A673 (cell line): ENCODE measurements around the gene PDE10A. TPM values are rescaled to one million over a fixed set of nuclear protein-coding genes. Genes with fewer than 3 reads are reported as not detected.

Experiments used
- BruUV-seq: library from RNA; stranded (reverse); fragments of 400-500 nt; replicated peaks from 2 replicates; lab custom pipeline; 2021; lab: Mats Ljungman, UMichigan
- CTCF ChIA-PET: fragments of 300-600 bp; sonication (Branson Sonifier 250); formaldehyde crosslinking; loops from one replicate; lab custom pipeline; 2022; ENCODE audit warnings: antibody characterized with exemption; lab: Charles Lee
- POLR2A ChIA-PET: fragments of 300-600 bp; sonication (Branson Sonifier 250); formaldehyde crosslinking; loops from one replicate; lab custom pipeline; 2022; ENCODE audit warnings: antibody characterized with exemption; ENCODE audit not compliant: low non-redundant PET; lab: Charles Lee
- DNase-seq: peaks from one replicate; pipeline ENCODE4 v3.0.0-alpha.2; 2015; ENCODE audit warnings: low spot score
- H3K27ac ChIP-seq: fragments of 200-600 bp; sonication (generic); 2 replicates; pipeline ENCODE4 v1.5.1; 2016; ENCODE audit warnings: mixed run types, low read depth, mild to moderate bottlenecking, mixed read lengths, antibody characterized with exemption, low read length; ENCODE audit not compliant: poor library complexity, severe bottlenecking
- H3K27me3 ChIP-seq: fragments of 200-600 bp; sonication (generic); replicated peaks from 2 replicates; pipeline ENCODE4 v1.6.1; 2017; ENCODE audit warnings: mixed run types, low read depth, mild to moderate bottlenecking, mixed read lengths, antibody characterized with exemption, low read length; ENCODE audit not compliant: insufficient read depth, poor library complexity
- H3K36me3 ChIP-seq: fragments of 200-600 bp; sonication (generic); 2 replicates; pipeline ENCODE4 v1.6.1; 2016; ENCODE audit warnings: mixed run types, mild to moderate bottlenecking, mixed read lengths, antibody characterized with exemption, low read length; ENCODE audit not compliant: insufficient read depth, poor library complexity, severe bottlenecking
- H3K4me1 ChIP-seq: fragments of 200-600 bp; sonication (generic); 2 replicates; pipeline ENCODE4 v1.6.1; 2017; ENCODE audit warnings: mixed run types, mild to moderate bottlenecking, mixed read lengths, antibody characterized with exemption, low read length; ENCODE audit not compliant: insufficient read depth, poor library complexity, severe bottlenecking
- H3K4me3 ChIP-seq: fragments of 200-600 bp; sonication (generic); 2 replicates; pipeline ENCODE4 v1.5.1; 2016; ENCODE audit warnings: low read depth, mixed run types, mild to moderate bottlenecking, mixed read lengths, low read length; ENCODE audit not compliant: poor library complexity, severe bottlenecking
- H3K9me3 ChIP-seq: fragments of 200-600 bp; sonication (generic); 2 replicates; pipeline ENCODE4 v1.6.1; 2016; ENCODE audit warnings: mixed run types, low read depth, mild to moderate bottlenecking, mixed read lengths, antibody characterized with exemption, low read length; ENCODE audit not compliant: poor library complexity, severe bottlenecking
- EZH2 ChIP-seq: fragments of 200-600 bp; sonication (generic); IDR thresholded peaks from 2 replicates; pipeline ENCODE4 v1.6.1; 2017; ENCODE audit warnings: borderline replicate concordance, low read depth, mild to moderate bottlenecking, mixed read lengths, antibody characterized with exemption, low read length; ENCODE audit not compliant: poor library complexity, severe bottlenecking
- intact Hi-C: fragments of 100-400 bp; cut with micrococcal nuclease; formaldehyde crosslinking; loops from one replicate; pipeline ENCODE4 v1.10.0; 2022; ENCODE audit not compliant: unreplicated experiment
- total RNA-seq: library from RNA; stranded (reverse); gene quantifications from 2 replicates; pipeline ENCODE4 v1.2.3, GENCODE V29; 2021
- TF ChIP-seq, protein P1 (sequence below): fragments of 300-800, 200-600 bp; sonication (generic); conservative IDR thresholded peaks from 2 replicates; pipeline ENCODE4 v1.5.1; 2017; ENCODE audit warnings: low read depth, mild to moderate bottlenecking, antibody characterized with exemption, low read length, moderate library complexity, mixed read lengths

PDE10A gene
- total RNA-seq, 1 experiment from 2014 or later: 2.3 TPM

DNA sequence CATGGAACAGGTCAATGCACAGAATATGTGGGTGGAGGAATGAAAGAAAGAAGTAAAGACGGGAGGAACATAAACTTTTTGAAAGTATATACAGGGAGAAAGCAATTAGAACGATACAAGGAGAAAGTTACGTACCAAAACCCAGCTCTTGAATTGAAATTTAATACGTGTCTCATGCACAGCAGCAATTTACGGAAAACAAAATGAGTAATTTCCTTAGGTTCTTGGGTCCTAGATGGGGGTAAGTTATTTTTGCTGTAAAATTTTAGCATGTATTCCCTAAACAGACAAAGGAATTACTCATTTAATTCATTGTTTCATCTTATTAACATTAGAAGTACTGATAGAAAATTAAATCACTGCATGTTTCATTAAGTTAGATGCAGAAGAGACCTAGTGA, 75.8 kb downstream of the PDE10A start:
- Histone ChIP-seq H3K27ac (no peak overlapping the region), H3K27me3 (peaks cover 4% of the 10 kb centered on the region), H3K4me1 (no peaks in the 10 kb centered on the region), H3K4me3 (no peak overlapping the region), H3K36me3 (no peaks in the 10 kb centered on the region), H3K9me3 (no peaks in the 10 kb centered on the region)
- CTCF ChIA-PET: no interaction called here
- TF ChIP-seq EZH2: no peak
- TF ChIP-seq, protein P1, sequence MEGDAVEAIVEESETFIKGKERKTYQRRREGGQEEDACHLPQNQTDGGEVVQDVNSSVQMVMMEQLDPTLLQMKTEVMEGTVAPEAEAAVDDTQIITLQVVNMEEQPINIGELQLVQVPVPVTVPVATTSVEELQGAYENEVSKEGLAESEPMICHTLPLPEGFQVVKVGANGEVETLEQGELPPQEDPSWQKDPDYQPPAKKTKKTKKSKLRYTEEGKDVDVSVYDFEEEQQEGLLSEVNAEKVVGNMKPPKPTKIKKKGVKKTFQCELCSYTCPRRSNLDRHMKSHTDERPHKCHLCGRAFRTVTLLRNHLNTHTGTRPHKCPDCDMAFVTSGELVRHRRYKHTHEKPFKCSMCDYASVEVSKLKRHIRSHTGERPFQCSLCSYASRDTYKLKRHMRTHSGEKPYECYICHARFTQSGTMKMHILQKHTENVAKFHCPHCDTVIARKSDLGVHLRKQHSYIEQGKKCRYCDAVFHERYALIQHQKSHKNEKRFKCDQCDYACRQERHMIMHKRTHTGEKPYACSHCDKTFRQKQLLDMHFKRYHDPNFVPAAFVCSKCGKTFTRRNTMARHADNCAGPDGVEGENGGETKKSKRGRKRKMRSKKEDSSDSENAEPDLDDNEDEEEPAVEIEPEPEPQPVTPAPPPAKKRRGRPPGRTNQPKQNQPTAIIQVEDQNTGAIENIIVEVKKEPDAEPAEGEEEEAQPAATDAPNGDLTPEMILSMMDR: no peak
- POLR2A ChIA-PET: no interaction called here
- no peak for DNase-seq
- BruUV-seq: no TSS peak
- intact Hi-C loops: no loop called here

DNA sequence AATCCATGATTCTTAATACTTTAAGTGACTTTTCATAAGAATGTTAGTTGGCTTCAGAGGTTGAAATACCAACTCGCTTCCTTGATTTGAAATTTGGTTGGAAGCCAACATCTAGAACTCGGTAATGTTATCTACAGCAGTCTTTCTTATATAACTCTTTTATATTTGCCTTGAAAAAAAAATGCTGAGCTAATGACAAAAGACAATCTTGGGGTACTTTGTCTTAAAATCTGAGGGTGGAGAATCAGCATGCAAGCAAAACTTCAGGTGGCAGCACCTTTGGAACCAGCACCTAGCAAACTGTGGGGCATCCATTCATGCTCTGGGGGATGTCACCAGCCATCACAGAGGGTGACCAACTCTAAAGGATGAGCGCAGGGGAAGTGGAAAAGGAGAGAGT, 76.3 kb downstream of the PDE10A start:
- DNase-seq: no peak
- Histone ChIP-seq H3K4me1 (no peaks in the 10 kb centered on the region), H3K4me3 (no peak overlapping the region), H3K27ac (no peak overlapping the region), H3K9me3 (no peaks in the 10 kb centered on the region), H3K36me3 (no peaks in the 10 kb centered on the region), H3K27me3 (peaks cover 4% of the 10 kb centered on the region)
- BruUV-seq: no TSS peak
- POLR2A ChIA-PET: no interaction called here
- intact Hi-C loops: no loop called here
- CTCF ChIA-PET: no interaction called here
- TF ChIP-seq EZH2: no peak
- TF ChIP-seq, protein P1: no peak

DNA sequence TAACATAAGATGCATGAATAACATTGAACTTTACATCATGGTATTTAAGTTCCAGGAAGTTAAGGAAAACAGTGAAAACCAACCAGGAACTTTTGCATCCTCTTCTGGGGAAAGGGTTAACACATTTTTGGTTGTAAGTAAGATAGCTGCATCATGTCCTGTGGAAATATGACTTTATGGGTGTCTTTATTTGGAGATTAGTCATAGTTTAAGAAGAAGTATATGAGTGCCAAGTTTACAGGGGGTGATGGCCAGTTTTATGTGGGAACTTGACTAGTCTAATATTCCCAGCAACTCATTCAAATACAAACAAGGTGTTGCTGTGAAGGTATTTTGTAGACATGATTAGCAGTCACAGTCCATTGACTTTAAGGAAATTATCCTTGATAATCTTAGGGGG, 78.0 kb downstream of the PDE10A start:
- DNase-seq: no peak
- BruUV-seq: no TSS peak

More for the DNA sequence above, 78.0 kb downstream of the PDE10A start:
- no peaks in the 10 kb centered on the region for H3K9me3 ChIP-seq
- ChIA-PET CTCF (no interaction called here), POLR2A (no interaction called here)
- H3K27me3 ChIP-seq: peaks cover 4% of the 10 kb centered on the region
- no peaks in the 10 kb centered on the region for H3K4me1 ChIP-seq
- TF ChIP-seq EZH2: no peak
- TF ChIP-seq, protein P1: no peak
- H3K4me3 ChIP-seq: no peak overlapping the region
- intact Hi-C loops: no loop called here
- H3K36me3 ChIP-seq: no peaks in the 10 kb centered on the region
- no peak overlapping the region for H3K27ac ChIP-seq
